ENCODE results near the gene PTBP1.

DNA sequence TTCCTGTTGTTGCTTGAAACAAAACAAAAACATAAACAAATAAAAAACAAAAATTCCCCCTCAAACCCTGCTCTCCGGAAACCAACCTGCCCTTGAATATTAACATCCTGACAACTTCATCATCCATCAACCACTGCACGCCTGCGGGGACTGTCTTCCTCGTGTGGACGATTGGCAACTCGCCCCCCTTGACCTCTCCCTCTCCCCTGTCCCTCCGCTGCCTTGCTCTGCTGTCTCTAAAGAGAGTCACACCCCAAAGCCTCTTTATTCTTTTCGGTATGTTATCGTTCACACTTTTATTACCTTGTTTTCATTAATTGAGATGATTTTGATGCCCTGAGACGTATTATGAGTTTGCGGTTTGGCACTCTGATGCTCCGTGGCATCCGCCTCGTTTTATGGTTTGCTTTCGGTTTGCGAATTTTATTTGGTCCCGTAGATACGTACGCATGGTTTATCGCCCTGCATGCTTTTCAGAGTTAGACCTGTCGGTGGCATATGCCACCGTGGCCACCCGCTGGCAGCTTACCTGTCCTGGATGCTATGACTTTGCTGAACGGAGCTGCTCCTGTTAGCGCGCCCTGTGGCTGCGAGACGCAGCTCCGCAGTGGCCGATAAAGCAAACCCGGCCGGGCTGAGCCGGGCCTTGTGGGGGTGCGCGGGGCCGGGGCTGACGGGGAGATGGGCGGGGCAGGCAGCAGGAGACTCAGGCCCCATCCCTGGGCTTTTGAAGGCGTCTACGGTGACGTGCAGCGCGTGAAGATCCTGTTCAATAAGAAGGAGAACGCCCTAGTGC is 10.6 kb downstream of the PTBP1 start:
- TF ChIP-seq POLR2AphosphoS5 (IDR thresholded peaks at IDR 0.05; ENCODE audit: low read depth, low read length) (peak; percentile 54), POLR2A (IDR thresholded peaks at IDR 0.05; ENCODE audit: low read depth, low read length) (0 out of 2 replicates have a peak, but pooled peaks have one; percentile 48)

Measured in GM12892 (cell line).